ENCODE data around the gene C17orf75.

C17orf75 gene

DNA sequence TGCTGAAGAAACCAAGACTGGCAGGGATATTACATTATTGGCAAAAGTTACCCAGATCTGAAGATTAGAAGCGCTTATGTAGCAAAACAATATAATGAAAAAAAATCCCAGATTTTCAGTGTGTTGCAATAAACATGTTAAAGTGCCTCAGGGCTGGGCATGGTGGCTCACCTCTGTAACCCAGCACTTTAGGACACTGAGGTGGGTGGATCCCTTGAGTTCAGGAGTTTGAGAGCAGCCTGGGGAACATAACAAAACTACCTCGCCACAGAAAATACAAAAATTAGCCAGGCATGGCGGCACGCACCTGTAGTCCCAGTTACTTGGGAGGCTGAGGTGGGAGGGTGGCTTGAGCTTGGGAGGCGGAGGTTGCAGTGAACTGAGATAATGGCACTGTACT, 14.8 kb upstream of the C17orf75 start:
- CTCF ChIA-PET: interaction anchor here (1.4 kb wide), 1 partner anchor 87 kb away, joined by 3 read pairs; no protein-coding TSS in a partner anchor
- peaks cover 26% of the 10 kb centered on the region for H3K4me1 ChIP-seq (ENCODE audit: control insufficient read depth, insufficient read depth, low read length)
- TF ChIP-seq ZNF239 (tag by site-specific recombination; IDR thresholded peaks at IDR 0.05): no peak
- no peak for TF ChIP-seq BCL11B (tag by site-specific recombination; IDR thresholded peaks at IDR 0.05; ENCODE audit: low read depth)
- TF ChIP-seq KLF1 (tag by site-specific recombination; IDR thresholded peaks at IDR 0.05): peak; percentile 39; the same call in 1 of the 2 replicates
- TF ChIP-seq, protein P1, sequence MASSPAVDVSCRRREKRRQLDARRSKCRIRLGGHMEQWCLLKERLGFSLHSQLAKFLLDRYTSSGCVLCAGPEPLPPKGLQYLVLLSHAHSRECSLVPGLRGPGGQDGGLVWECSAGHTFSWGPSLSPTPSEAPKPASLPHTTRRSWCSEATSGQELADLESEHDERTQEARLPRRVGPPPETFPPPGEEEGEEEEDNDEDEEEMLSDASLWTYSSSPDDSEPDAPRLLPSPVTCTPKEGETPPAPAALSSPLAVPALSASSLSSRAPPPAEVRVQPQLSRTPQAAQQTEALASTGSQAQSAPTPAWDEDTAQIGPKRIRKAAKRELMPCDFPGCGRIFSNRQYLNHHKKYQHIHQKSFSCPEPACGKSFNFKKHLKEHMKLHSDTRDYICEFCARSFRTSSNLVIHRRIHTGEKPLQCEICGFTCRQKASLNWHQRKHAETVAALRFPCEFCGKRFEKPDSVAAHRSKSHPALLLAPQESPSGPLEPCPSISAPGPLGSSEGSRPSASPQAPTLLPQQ (tag by site-specific recombination; IDR thresholded peaks at IDR 0.05): no peak
- TF ChIP-seq ZNF148 (tag by site-specific recombination; IDR thresholded peaks at IDR 0.05; ENCODE audit: borderline replicate concordance): no peak
- TF ChIP-seq ZNF707 (tag by site-specific recombination; IDR thresholded peaks at IDR 0.05): peak; percentile 71; the same call in 1 of the 2 replicates
- no peak for TF ChIP-seq ZNF544 (tag by site-specific recombination; IDR thresholded peaks at IDR 0.05)
- no peak for TF ChIP-seq SP3 (tag by site-specific recombination; IDR thresholded peaks at IDR 0.05)
- TF ChIP-seq ZNF610 (tag by site-specific recombination; IDR thresholded peaks at IDR 0.05; ENCODE audit: borderline replicate concordance): no peak
- no peaks in the 10 kb centered on the region for H3K9me3 ChIP-seq (ENCODE audit: control insufficient read depth, insufficient read depth, low read depth, low read length)
- H3K4me3 ChIP-seq (ENCODE audit: low read depth, low read length): no peak overlapping the region
- POLR2A ChIA-PET: interaction anchor here (0.6 to 0.7 kb wide), 2 partner anchors 41 to 133 kb away, joined by 3 to 9 read pairs; no protein-coding TSS in a partner anchor
- peaks cover 92 to 98% of the 10 kb centered on the region in 2 experiments for H3K36me3 ChIP-seq (ENCODE audit: control insufficient read depth in 2 of 2, insufficient read depth in 1 of 2, low read length in 2 of 2)
- no peak overlapping the region for H3K27ac ChIP-seq (ENCODE audit: extremely low read depth, low read depth, low read length)

GRCh38 chr17:32356378-32356743, 14.4 kb upstream of the C17orf75 start:
- POLR2A ChIA-PET: no interaction called here
- no peak overlapping the region for H3K27ac ChIP-seq (ENCODE audit: extremely low read depth, low read depth, low read length)
- H3K4me3 ChIP-seq (ENCODE audit: low read depth, low read length): no peak overlapping the region
- CTCF ChIA-PET: interaction anchor here (1.4 kb wide), 1 partner anchor 87 kb away, joined by 3 read pairs; no protein-coding TSS in a partner anchor
- peaks cover 26% of the 10 kb centered on the region for H3K4me1 ChIP-seq (ENCODE audit: control insufficient read depth, insufficient read depth, low read length)
- H3K36me3 ChIP-seq (ENCODE audit: control insufficient read depth in 2 of 2, insufficient read depth in 1 of 2, low read length in 2 of 2): peaks cover 93 to 94% of the 10 kb centered on the region in 2 experiments
- TF ChIP-seq ZNF664 (tag by site-specific recombination; IDR thresholded peaks at IDR 0.05) (peak; percentile 96), ZNF133 (tag by site-specific recombination; IDR thresholded peaks at IDR 0.05) (no peak)
- H3K9me3 ChIP-seq (ENCODE audit: control insufficient read depth, insufficient read depth, low read depth, low read length): no peaks in the 10 kb centered on the region

DNA sequence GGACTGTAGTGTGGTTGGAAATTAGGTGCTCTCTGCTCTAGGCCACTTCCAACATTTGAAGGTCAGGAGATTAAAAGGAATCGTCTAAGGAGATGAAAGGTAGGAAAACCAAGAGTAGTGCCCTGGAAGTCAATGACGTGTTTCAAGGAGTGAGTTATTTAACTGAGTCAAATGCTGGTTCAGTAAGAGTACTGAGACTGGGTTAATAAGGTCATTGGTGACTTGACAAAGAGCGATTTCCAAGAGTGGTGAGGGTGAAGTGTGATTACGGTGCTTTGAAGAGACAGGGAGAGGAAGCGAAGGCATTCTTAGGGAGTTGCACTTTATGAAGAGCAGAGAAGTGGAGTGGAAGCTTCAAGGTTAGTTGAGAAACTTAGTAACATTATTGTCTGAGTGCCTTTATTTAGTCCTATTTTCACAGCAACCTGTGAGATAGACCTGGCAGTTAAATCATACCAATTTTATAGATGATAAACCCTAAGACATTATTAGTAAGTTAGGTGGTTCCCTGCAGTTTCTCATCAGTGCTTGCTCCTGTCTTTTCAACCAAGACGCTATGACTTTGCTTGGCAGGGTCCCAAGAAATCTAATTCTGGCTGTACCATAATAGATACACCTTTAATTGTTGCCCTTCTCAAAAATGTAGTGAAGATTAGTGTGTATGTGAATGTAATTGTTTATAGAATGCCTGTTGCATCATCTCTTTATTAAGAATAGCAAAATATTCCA, 13.8 kb upstream of the C17orf75 start:
- Histone ChIP-seq H3K4me3 (ENCODE audit: low read depth, low read length) (no peak overlapping the region), H3K27ac (ENCODE audit: extremely low read depth, low read depth, low read length) (peak overlapping the region; percentile 59), H3K36me3 (ENCODE audit: control insufficient read depth in 2 of 2, insufficient read depth in 1 of 2, low read length in 2 of 2) (peaks cover 89% of the 10 kb centered on the region in 2 experiments), H3K9me3 (ENCODE audit: control insufficient read depth, insufficient read depth, low read depth, low read length) (no peaks in the 10 kb centered on the region), H3K4me1 (ENCODE audit: control insufficient read depth, insufficient read depth, low read length) (peaks cover 26% of the 10 kb centered on the region)
- ChIA-PET POLR2A (no interaction called here), CTCF (interaction anchor here (1.4 kb wide), 1 partner anchor 88 kb away, joined by 3 read pairs; no protein-coding TSS in a partner anchor)
- TF ChIP-seq ZNF629 (tag by site-specific recombination; IDR thresholded peaks at IDR 0.05): peak; percentile 31; the same call in 1 of the 2 replicates
- no peak for TF ChIP-seq ZNF221 (tag by site-specific recombination; IDR thresholded peaks at IDR 0.05; ENCODE audit: borderline replicate concordance)
- no peak for TF ChIP-seq ZNF214 (tag by site-specific recombination; IDR thresholded peaks at IDR 0.05; ENCODE audit: borderline replicate concordance)
- TF ChIP-seq PRDM1 (tag by site-specific recombination; IDR thresholded peaks at IDR 0.05): peak; percentile 86

All from HEK293 (cell line).